Osteoblast (primary cell): Measurements from ENCODE around the gene AHNAK2. TPM values are rescaled to one million over a fixed set of nuclear protein-coding genes. Genes with fewer than 3 reads are reported as not detected.
A peak's percentile ranks its signal among the peaks of the same experiment; 100 is the strongest.

ENCODE experiments used
- DNase-seq: peaks from one replicate; pipeline ENCODE4 v3.0.0; 2011; ENCODE audit warnings: low spot score, mixed read lengths; ENCODE audit not compliant: insufficient read length; ENCODE audit errors: missing footprints
- H2AFZ ChIP-seq: 2 replicates; pipeline ENCODE4 v1.6.0; 2011; ENCODE audit warnings: mild to moderate bottlenecking, low read length
- H3K27ac ChIP-seq: 2 replicates; pipeline ENCODE4 v1.5.1; 2011; ENCODE audit warnings: mild to moderate bottlenecking, low read depth, low read length, moderate library complexity
- H3K27me3 ChIP-seq: 2 replicates; pipeline ENCODE4 v1.6.0; 2012; ENCODE audit warnings: mild to moderate bottlenecking, control low read depth, inconsistent platforms, low read length, moderate library complexity; ENCODE audit not compliant: insufficient read depth
- H3K36me3 ChIP-seq: 2 replicates; pipeline ENCODE4 v1.5.1; 2011; ENCODE audit warnings: mild to moderate bottlenecking, low read length, control low read depth, moderate library complexity; ENCODE audit not compliant: insufficient read depth
- H3K4me1 ChIP-seq: 2 replicates; pipeline ENCODE4 v1.5.1; 2011; ENCODE audit warnings: mild to moderate bottlenecking, low read length, control low read depth, moderate library complexity; ENCODE audit not compliant: insufficient read depth
- H3K4me2 ChIP-seq: 2 replicates; pipeline ENCODE4 v1.6.0; 2011; ENCODE audit warnings: mild to moderate bottlenecking, low read length; ENCODE audit not compliant: insufficient read depth
- H3K4me3 ChIP-seq: fragments of 200-600 bp; sonication (generic); 3 replicates; pipeline ENCODE4 v1.5.1; 2012; ENCODE audit warnings: mild to moderate bottlenecking, low read length, inconsistent platforms; ENCODE audit not compliant: insufficient read depth
- H3K79me2 ChIP-seq: 2 replicates; pipeline ENCODE4 v1.6.0; 2012; ENCODE audit warnings: mild to moderate bottlenecking, low read length, control low read depth, inconsistent platforms; ENCODE audit not compliant: insufficient read depth
- H3K9me3 ChIP-seq: 2 replicates; pipeline ENCODE4 v1.5.1; 2011; ENCODE audit warnings: low read depth, low read length, control low read depth
- H4K20me1 ChIP-seq: 2 replicates; pipeline ENCODE4 v1.6.0; 2012; ENCODE audit warnings: mild to moderate bottlenecking, low read length, control low read depth; ENCODE audit not compliant: insufficient read depth
- CTCF ChIP-seq: IDR thresholded peaks from 2 replicates; pipeline ENCODE4 v1.5.1; 2011; ENCODE audit warnings: mild to moderate bottlenecking, low read depth, low read length, moderate library complexity; ENCODE audit errors: extremely low read depth
- total RNA-seq: library from RNA; depleted of rRNA; stranded (reverse); fragments of >200 nt; gene quantifications from 2 replicates; pipeline ENCODE4 v1.2.3, GENCODE V29; 2012

Gene AHNAK2
- total RNA-seq, 1 donor: 30.8 TPM

GRCh38 chr14:104971447-104972240 is 6.5 kb downstream of the AHNAK2 start:
- Histone ChIP-seq H3K36me3 (no peaks in the 10 kb centered on the region), H3K4me1 (peaks cover 43% of the 10 kb centered on the region), H3K4me3 (no peak overlapping the region), H3K4me2 (no peak overlapping the region), H3K27ac (peak overlapping the region; percentile 77), H4K20me1 (no peaks in the 10 kb centered on the region), H3K79me2 (peaks cover 2% of the 10 kb centered on the region), H3K27me3 (no peaks in the 10 kb centered on the region), H3K9me3 (no peaks in the 10 kb centered on the region), H2AFZ (no peak overlapping the region)
- DNase-seq: peak; percentile 50
- TF ChIP-seq CTCF: no peak

DNA sequence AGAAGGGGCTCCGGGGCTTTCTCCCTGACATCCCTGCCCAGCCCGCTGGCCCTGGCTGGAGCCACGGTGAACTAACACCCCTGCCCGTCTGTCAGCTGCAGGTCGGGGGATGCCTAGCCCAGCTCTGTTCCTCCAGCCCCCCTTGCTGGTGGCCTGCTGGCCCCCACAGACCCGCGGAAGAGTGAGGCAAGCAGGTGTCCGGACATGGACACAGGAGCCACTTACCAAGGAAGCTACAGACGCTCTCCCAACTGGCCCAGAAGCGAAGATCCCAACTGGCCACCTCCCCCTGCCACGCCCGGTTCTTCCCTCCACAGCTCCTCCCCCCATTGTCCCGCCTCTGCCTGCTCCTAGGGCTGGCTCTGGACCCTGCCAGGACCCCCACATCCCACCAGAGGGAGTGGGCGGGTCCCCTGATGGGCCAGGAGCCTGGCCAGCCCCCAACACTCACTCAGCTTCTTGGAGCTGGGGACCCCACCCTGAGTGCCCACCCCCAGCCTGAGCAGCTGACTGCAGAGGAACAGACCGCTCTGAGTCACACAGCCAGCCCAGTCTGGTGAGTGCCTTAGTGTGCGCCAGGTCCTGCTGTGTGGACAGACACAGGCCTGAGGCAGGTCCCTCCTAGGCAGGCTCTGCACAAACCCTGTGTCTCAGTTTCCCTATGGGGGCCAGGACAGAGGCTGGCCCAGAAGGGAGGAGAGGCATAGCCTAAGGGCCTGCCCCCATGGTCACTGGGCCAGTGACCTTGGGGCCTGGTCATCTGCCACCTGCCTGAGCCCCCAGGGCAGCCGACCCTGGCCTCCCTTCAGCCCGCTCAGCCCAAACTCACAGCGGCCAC is 7.7 kb downstream of the AHNAK2 start:
- Histone ChIP-seq H3K27me3 (no peaks in the 10 kb centered on the region), H3K4me1 (peaks cover 43% of the 10 kb centered on the region), H3K36me3 (no peaks in the 10 kb centered on the region), H3K9me3 (no peaks in the 10 kb centered on the region), H3K4me3 (peak overlapping the region; percentile 39), H3K79me2 (peaks cover 2% of the 10 kb centered on the region), H4K20me1 (no peaks in the 10 kb centered on the region), H3K27ac (peak overlapping the region; percentile 51), H2AFZ (peak overlapping the region; percentile 62), H3K4me2 (peak overlapping the region; percentile 39)
- DNase-seq: peak; percentile 99
- TF ChIP-seq CTCF: no peak

- no peak overlapping the region for H3K4me3 ChIP-seq
- H3K27me3 ChIP-seq: no peaks in the 10 kb centered on the region
- no peak overlapping the region for H3K27ac ChIP-seq
- peaks cover 43% of the 10 kb centered on the region for H3K4me1 ChIP-seq
- no peaks in the 10 kb centered on the region for H3K36me3 ChIP-seq
- H3K4me2 ChIP-seq: peak overlapping the region; percentile 39
- DNase-seq: peak; percentile 29
- no peaks in the 10 kb centered on the region for H4K20me1 ChIP-seq
- H3K79me2 ChIP-seq: peaks cover 2% of the 10 kb centered on the region
- no peak for TF ChIP-seq CTCF
- H3K9me3 ChIP-seq: no peaks in the 10 kb centered on the region
- no peak overlapping the region for H2AFZ ChIP-seq
Measured at GRCh38 chr14:104969741-104970230, 8.4 kb downstream of the AHNAK2 start.
